ENCODE measurements around the gene IPMK.

IPMK gene

GRCh38 chr10:58150290-58150689 is 117.4 kb downstream of the IPMK start:
- DNase-seq = no peak

DNA sequence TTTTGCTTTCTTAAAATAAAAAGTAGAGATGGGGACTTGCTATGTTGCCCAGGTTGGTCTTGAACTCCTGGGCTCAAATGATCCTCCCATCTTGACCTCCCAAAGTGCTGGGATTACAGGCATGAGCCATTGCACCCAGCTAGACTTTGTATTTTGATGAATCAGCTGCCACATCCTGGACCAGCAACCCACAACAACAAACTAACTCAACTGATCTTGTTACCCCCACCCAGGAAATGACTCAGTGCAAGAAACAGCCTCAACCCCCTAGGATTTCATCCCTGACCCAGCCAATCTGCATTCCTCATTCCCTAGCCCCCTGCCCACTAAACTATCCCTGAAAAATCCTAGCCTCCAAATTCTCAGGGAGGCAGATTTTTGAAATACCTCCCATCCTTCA is 123.8 kb downstream of the IPMK start:
- no peak for DNase-seq
